HCT116 (cell line): ENCODE results near the gene ARHGEF6. TPM values are rescaled to one million over a fixed set of nuclear protein-coding genes. Genes with fewer than 3 reads are reported as not detected.
A peak's percentile ranks its signal among the peaks of the same experiment; 100 is the strongest.

Experiments used
- ATAC-seq: fragments of 200-7000 bp; cut with Tn5 transposase; 2 replicates; pipeline ENCODE4 v1.9.1; 2020; ENCODE audit warnings: mild to moderate bottlenecking, moderate library complexity
- BruUV-seq: library from RNA; stranded (reverse); fragments of 400-500 nt; replicated peaks from 2 replicates; lab custom pipeline; 2021; lab: Mats Ljungman, UMichigan
- CTCF ChIA-PET: fragments of 300-600 bp; sonication (Branson Sonifier 250); formaldehyde crosslinking; loops from one replicate; lab custom pipeline; 2021; ENCODE audit warnings: antibody characterized with exemption; lab: Charles Lee
- POLR2A ChIA-PET: fragments of 300-600, 350-600 bp; sonication (Branson Sonifier 250); formaldehyde crosslinking; loops from one replicate; lab custom pipeline; 2021; ENCODE audit warnings: antibody characterized with exemption; lab: Charles Lee
- RAD21 ChIA-PET, 2 experiments: fragments of 300-600 bp; sonication (Branson Sonifier 250); formaldehyde crosslinking; loops; one replicate each; lab custom pipeline; 2023; ENCODE audit warnings: low total read pairs in 2 of 2; ENCODE audit not compliant: uncharacterized antibody in 2 of 2, unreplicated experiment in 2 of 2, low non-redundant PET in 1 of 2; lab: Charles Lee
- DNase-seq: peaks from one replicate; pipeline ENCODE4 v3.0.0-alpha.2; 2010; ENCODE audit warnings: low read depth, low spot score
- H2AFZ ChIP-seq: fragments of 200-600 bp; shearing (Covaris generic), sonication (generic); 2 replicates; pipeline ENCODE4 v1.6.1; 2017; ENCODE audit warnings: low read depth, mixed run types, mixed read lengths, antibody characterized with exemption, low read length; ENCODE audit not compliant: poor library complexity, severe bottlenecking
- H3K27ac ChIP-seq: 2 replicates; pipeline ENCODE4 v1.5.1; 2012; ENCODE audit warnings: low read depth, low read length
- H3K27me3 ChIP-seq: fragments of 200-600 bp; sonication (generic); 2 replicates; pipeline ENCODE4 v1.6.1; 2016; ENCODE audit warnings: mixed run types, low read length, mixed read lengths; ENCODE audit not compliant: insufficient read depth
- H3K36me3 ChIP-seq, 2 experiments: fragments of 200-500 bp in 1 of 2; fragments of 200-600 bp in 1 of 2; sonication (Bioruptor generic) in 1 of 2; sonication (generic) in 1 of 2; 2 replicates each; pipeline versions ENCODE4 v1.5.1 to v1.6.1; 2014 to 2016; ENCODE audit warnings: low read length in 2 of 2, inconsistent platforms in 1 of 2, mixed read lengths in 1 of 2, mixed run types in 1 of 2; ENCODE audit not compliant: insufficient read depth in 2 of 2, control insufficient read depth in 1 of 2
- H3K4me1 ChIP-seq, 2 experiments: fragments of 200-600 bp in 1 of 2; sonication (generic) in 1 of 2; 2 replicates each; pipeline versions ENCODE4 v1.5.1 to v1.6.1; 2012 to 2017; ENCODE audit warnings: low read length in 2 of 2, inconsistent platforms in 1 of 2, mild to moderate bottlenecking in 1 of 2, mixed read lengths in 1 of 2, mixed run types in 1 of 2, moderate library complexity in 1 of 2; ENCODE audit not compliant: insufficient read depth in 2 of 2, control insufficient read depth in 1 of 2
- H3K4me2 ChIP-seq: fragments of 200-600 bp; sonication (generic); 2 replicates; pipeline ENCODE4 v1.6.1; 2017; ENCODE audit warnings: mixed run types, low read length, mixed read lengths
- H3K4me3 ChIP-seq, 2 experiments: fragments of 200-600 bp in 1 of 2; sonication (generic) in 1 of 2; replicated peaks in 1 of 2; 2 replicates each; pipeline ENCODE4 v1.5.1; 2011 to 2016; ENCODE audit warnings: low read length in 2 of 2, control low read depth in 1 of 2, low read depth in 1 of 2, mild to moderate bottlenecking in 1 of 2, mixed read lengths in 1 of 2, mixed run types in 1 of 2
- H3K79me2 ChIP-seq: fragments of 200-600 bp; sonication (generic); 2 replicates; pipeline ENCODE4 v1.6.1; 2017; ENCODE audit warnings: mild to moderate bottlenecking, mixed run types, low read length, moderate library complexity, mixed read lengths; ENCODE audit not compliant: insufficient read depth
- H3K9ac ChIP-seq: fragments of 200-600 bp; sonication (generic); 2 replicates; pipeline ENCODE4 v1.6.1; 2016; ENCODE audit warnings: low read length, mixed read lengths
- H3K9me2 ChIP-seq: fragments of 200-600 bp; sonication (generic), shearing (Covaris generic); 2 replicates; pipeline ENCODE4 v1.6.1; 2017; ENCODE audit warnings: mixed run types, mild to moderate bottlenecking, moderate library complexity; ENCODE audit not compliant: insufficient read depth
- H3K9me3 ChIP-seq, 2 experiments: fragments of 200-500 bp in 1 of 2; fragments of 200-600 bp in 1 of 2; sonication (Bioruptor generic) in 1 of 2; sonication (generic) in 1 of 2; 2 replicates each; pipeline ENCODE4 v1.6.1; 2014 to 2017; ENCODE audit warnings: low read length in 2 of 2, mixed read lengths in 2 of 2, inconsistent platforms in 1 of 2, low read depth in 1 of 2, mild to moderate bottlenecking in 1 of 2, mixed run types in 1 of 2, moderate library complexity in 1 of 2; ENCODE audit not compliant: control insufficient read depth in 1 of 2, insufficient read depth in 1 of 2
- H4K20me1 ChIP-seq: fragments of 200-600 bp; sonication (generic), shearing (Covaris generic); 2 replicates; pipeline ENCODE4 v1.6.1; 2017; ENCODE audit warnings: mixed run types, mild to moderate bottlenecking, moderate library complexity; ENCODE audit not compliant: insufficient read depth
- CBX3 ChIP-seq: IDR thresholded peaks from 2 replicates; pipeline ENCODE4 v1.6.1; 2012; ENCODE audit warnings: low read depth
- EGR1 ChIP-seq: IDR thresholded peaks from 2 replicates; pipeline ENCODE4 v1.6.1; 2012; ENCODE audit warnings: low read depth
- ELF1 ChIP-seq: IDR thresholded peaks from 2 replicates; pipeline ENCODE4 v1.6.1; 2012; ENCODE audit warnings: low read depth, borderline replicate concordance
- EZH2phosphoT487 ChIP-seq: fragments of 200-600 bp; IDR thresholded peaks from 2 replicates; pipeline ENCODE4 v1.6.1; 2018; ENCODE audit warnings: antibody characterized with exemption, borderline replicate concordance
- JUND ChIP-seq: IDR thresholded peaks from 2 replicates; pipeline ENCODE4 v1.6.1; 2012
- POLR2A ChIP-seq: IDR thresholded peaks from 2 replicates; pipeline ENCODE4 v1.7.0; 2011; ENCODE audit warnings: borderline replicate concordance; ENCODE audit not compliant: insufficient read depth, insufficient read length; ENCODE audit errors: extremely low read depth
- POLR2AphosphoS5 ChIP-seq: IDR thresholded peaks from 2 replicates; pipeline ENCODE4 v1.6.1; 2011; ENCODE audit warnings: mild to moderate bottlenecking, low read depth, low read length, moderate library complexity
- RAD21 ChIP-seq: IDR thresholded peaks from 2 replicates; pipeline ENCODE4 v1.6.1; 2012; ENCODE audit warnings: low read depth, mild to moderate bottlenecking
- SIN3A ChIP-seq: IDR thresholded peaks from 2 replicates; pipeline ENCODE4 v1.6.1; 2012; ENCODE audit warnings: low read depth
- SP1 ChIP-seq: IDR thresholded peaks from 2 replicates; pipeline ENCODE4 v1.6.1; 2012; ENCODE audit warnings: low read depth
- SRF ChIP-seq: IDR thresholded peaks from 2 replicates; pipeline ENCODE4 v1.6.1; 2012; ENCODE audit warnings: low read depth
- TCF7L2 ChIP-seq: IDR thresholded peaks from 2 replicates; pipeline ENCODE4 v1.7.0; 2011; ENCODE audit warnings: borderline replicate concordance, inconsistent platforms; ENCODE audit not compliant: insufficient read depth, insufficient read length; ENCODE audit errors: extremely low read depth
- ZFX ChIP-seq: fragments of 450-650 bp; IDR thresholded peaks from 2 replicates; pipeline ENCODE4 v1.6.1; 2017
- ZNF274 ChIP-seq: fragments of 200-500 bp; sonication (Bioruptor generic); IDR thresholded peaks from 2 replicates; pipeline ENCODE4 v1.6.1; 2014; ENCODE audit warnings: mild to moderate bottlenecking, low read depth, low read length, inconsistent platforms
- intact Hi-C: fragments of 100-400 bp; cut with micrococcal nuclease; formaldehyde crosslinking; loops from 2 replicates; pipeline ENCODE4 v1.10.0; 2022
- total RNA-seq: library from RNA; stranded (reverse); gene quantifications from one replicate; pipeline ENCODE4 v1.2.1, GENCODE V29; 2021; ENCODE audit not compliant: unreplicated experiment
- TF ChIP-seq, protein P1 (sequence below), 3 experiments: fragments of 200-600 bp in 1 of 3; sonication (generic) in 1 of 3; IDR thresholded peaks in 2 of 3; conservative IDR thresholded peaks in 1 of 3; 2 replicates each; pipeline ENCODE4 v1.5.1; 2012 to 2017; ENCODE audit warnings: low read depth in 2 of 3, low read length in 2 of 3, antibody characterized with exemption in 1 of 3, borderline replicate concordance in 1 of 3, control low read depth in 1 of 3, mild to moderate bottlenecking in 1 of 3, mixed read lengths in 1 of 3, mixed run types in 1 of 3, moderate library complexity in 1 of 3; ENCODE audit not compliant: insufficient read depth in 1 of 3

The ARHGEF6 gene
- total RNA-seq, 1 experiment from 2014 or later = 1.9 TPM

DNA sequence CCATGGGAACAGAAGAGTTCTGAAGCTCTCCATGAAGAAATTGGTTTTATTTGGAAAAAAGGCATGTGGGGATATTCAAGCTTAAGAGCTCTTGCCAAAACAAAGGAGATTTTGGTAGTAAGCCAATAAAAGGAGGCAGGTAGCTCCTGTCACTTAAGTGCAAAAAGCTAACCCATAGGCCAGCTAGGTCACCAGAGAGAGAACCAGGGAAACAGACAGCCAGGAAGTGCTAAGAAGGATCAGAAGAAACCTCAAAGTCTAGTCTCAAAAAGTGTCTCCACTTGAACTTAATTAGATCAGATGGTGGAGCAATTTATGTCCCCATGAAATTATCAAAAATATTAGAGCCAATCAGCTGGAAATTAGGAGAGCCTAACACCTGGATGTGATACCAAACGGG, 83.6 kb downstream of the ARHGEF6 start:
- Histone ChIP-seq H4K20me1 (no peaks in the 10 kb centered on the region), H3K27ac (no peak overlapping the region), H3K9me3 (no peaks in the 10 kb centered on the region), H3K4me2 (no peak overlapping the region), H3K36me3 (no peaks in the 10 kb centered on the region), H3K4me3 (no peak overlapping the region), H3K27me3 (no peaks in the 10 kb centered on the region), H3K9me2 (no peaks in the 10 kb centered on the region), H2AFZ (no peak overlapping the region), H3K4me1 (no peaks in the 10 kb centered on the region), H3K9ac (no peak overlapping the region), H3K79me2 (no peaks in the 10 kb centered on the region)
- POLR2A ChIA-PET = no interaction called here
- CTCF ChIA-PET = no interaction called here
- TF ChIP-seq POLR2A (no peak), SP1 (no peak), SIN3A (no peak)
- no peak for DNase-seq
- no TSS peak for BruUV-seq
- intact Hi-C loops = loop anchor here (5.0 to 10.0 kb wide), 4 partner anchors 202 to 670 kb away; partner anchors contain the start of gene HTATSF1
- ATAC-seq = no peak
- RAD21 ChIA-PET = no interaction called here

DNA sequence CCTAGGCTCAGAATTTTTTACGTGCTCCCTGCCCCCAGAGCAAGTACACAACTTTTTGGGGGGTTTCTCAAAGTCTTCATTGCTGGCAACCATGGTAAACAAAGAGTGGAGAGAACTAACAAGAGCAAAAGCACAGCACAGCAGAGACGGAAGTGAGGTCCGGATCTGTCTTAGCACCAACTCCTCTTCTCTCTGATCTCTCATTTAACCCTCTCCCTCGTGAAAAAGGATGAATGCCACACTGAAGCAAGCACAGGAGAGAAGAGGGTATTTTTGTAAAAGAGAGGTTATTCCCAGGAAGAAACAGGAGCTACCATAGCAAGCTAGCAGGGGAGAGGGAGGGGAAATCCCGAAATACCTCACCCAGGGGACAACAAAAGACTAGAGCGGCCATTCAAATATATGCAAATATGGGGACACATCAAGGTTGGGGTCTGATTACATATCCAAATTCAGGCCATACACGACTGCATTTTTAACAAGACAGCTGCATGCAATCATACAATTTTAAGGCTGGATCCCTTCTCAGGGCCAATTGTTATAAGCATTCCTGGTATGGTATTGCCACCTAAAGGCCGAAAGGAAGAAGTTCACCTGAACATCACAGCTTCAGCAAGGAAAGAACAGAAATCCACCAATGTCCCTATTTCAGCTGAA, 86.2 kb downstream of the ARHGEF6 start:
- ChIA-PET CTCF (interaction anchor here (1.5 to 2.6 kb wide), 4 partner anchors 11 to 666 kb away, joined by 4 to 29 read pairs (median 9); no protein-coding TSS in a partner anchor), RAD21 (interaction anchor here (1.3 kb wide), 2 partner anchors 86 kb away, joined by 3 to 6 read pairs; no protein-coding TSS in a partner anchor), POLR2A (no interaction called here)
- Histone ChIP-seq H3K27me3 (no peaks in the 10 kb centered on the region), H3K79me2 (no peaks in the 10 kb centered on the region), H2AFZ (no peak overlapping the region), H3K27ac (no peak overlapping the region), H4K20me1 (no peaks in the 10 kb centered on the region), H3K9me3 (no peaks in the 10 kb centered on the region), H3K4me2 (no peak overlapping the region), H3K4me1 (no peaks in the 10 kb centered on the region), H3K9me2 (no peaks in the 10 kb centered on the region), H3K4me3 (no peak overlapping the region), H3K36me3 (no peaks in the 10 kb centered on the region), H3K9ac (no peak overlapping the region)
- intact Hi-C loops = loop anchor here (1.0 to 10.0 kb wide), 5 partner anchors 86 to 667 kb away; partner anchors contain the start of gene HTATSF1
- peak; percentile 8 for DNase-seq
- peak; percentile 69 for ATAC-seq
- TF ChIP-seq SIN3A (no peak), CBX3 (no peak), POLR2AphosphoS5 (no peak), SRF (no peak), POLR2A (no peak), ZFX (no peak), ZNF274 (no peak), RAD21 (peak; percentile 75), EGR1 (no peak), EZH2phosphoT487 (no peak), ELF1 (no peak), TCF7L2 (no peak), JUND (no peak)
- TF ChIP-seq, protein P1, sequence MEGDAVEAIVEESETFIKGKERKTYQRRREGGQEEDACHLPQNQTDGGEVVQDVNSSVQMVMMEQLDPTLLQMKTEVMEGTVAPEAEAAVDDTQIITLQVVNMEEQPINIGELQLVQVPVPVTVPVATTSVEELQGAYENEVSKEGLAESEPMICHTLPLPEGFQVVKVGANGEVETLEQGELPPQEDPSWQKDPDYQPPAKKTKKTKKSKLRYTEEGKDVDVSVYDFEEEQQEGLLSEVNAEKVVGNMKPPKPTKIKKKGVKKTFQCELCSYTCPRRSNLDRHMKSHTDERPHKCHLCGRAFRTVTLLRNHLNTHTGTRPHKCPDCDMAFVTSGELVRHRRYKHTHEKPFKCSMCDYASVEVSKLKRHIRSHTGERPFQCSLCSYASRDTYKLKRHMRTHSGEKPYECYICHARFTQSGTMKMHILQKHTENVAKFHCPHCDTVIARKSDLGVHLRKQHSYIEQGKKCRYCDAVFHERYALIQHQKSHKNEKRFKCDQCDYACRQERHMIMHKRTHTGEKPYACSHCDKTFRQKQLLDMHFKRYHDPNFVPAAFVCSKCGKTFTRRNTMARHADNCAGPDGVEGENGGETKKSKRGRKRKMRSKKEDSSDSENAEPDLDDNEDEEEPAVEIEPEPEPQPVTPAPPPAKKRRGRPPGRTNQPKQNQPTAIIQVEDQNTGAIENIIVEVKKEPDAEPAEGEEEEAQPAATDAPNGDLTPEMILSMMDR (IDR thresholded peaks at IDR 0.05 in 2 of 3, conservative IDR thresholded peaks at IDR 0.05 in 1 of 3; ENCODE audit: borderline replicate concordance in 1 of 3, insufficient read depth in 1 of 3, low read depth in 2 of 3, low read length in 2 of 3) = peak; percentile 40 to 60 (median 42); a peak in 5 of 6 replicates
- BruUV-seq = no TSS peak
